HEK293T (cell line): Measurements from ENCODE around the gene CAPZA1.

Source experiments
- CTCF ChIA-PET: fragments of 350-600 bp; formaldehyde crosslinking; extraction: SDS; loops from one replicate; lab custom pipeline; 2021; ENCODE audit warnings: antibody characterized with exemption, inconsistent platforms; lab: Yijun Ruan, JAX
- POLR2A ChIA-PET: fragments of 350-600 bp; formaldehyde crosslinking; extraction: SDS; loops from one replicate; lab custom pipeline; 2020; ENCODE audit warnings: antibody characterized with exemption, inconsistent platforms; lab: Yijun Ruan, JAX
- DNase-seq: peaks from one replicate; pipeline ENCODE4 v3.0.0; 2012; ENCODE audit warnings: mixed read lengths; ENCODE audit errors: extremely low spot score
- ARNT ChIP-seq: fragments of 450-650 bp; IDR thresholded peaks from 2 replicates; pipeline ENCODE4 v1.6.1; 2017; ENCODE audit warnings: mild to moderate bottlenecking
- BHLHE40 ChIP-seq: fragments of 450-650 bp; IDR thresholded peaks from 2 replicates; pipeline ENCODE4 v1.6.1; 2016; ENCODE audit warnings: mild to moderate bottlenecking, moderate library complexity, borderline replicate concordance
- CTBP1 ChIP-seq: fragments of 450-650 bp; IDR thresholded peaks from 2 replicates; pipeline ENCODE4 v1.6.1; 2016; ENCODE audit warnings: borderline replicate concordance
- ELF4 ChIP-seq: fragments of 450-650 bp; IDR thresholded peaks from 2 replicates; pipeline ENCODE4 v1.6.1; 2017; ENCODE audit warnings: antibody characterized with exemption
- FOXA1 ChIP-seq: fragments of 450-650 bp; IDR thresholded peaks from 2 replicates; pipeline ENCODE4 v1.6.1; 2016; ENCODE audit warnings: mild to moderate bottlenecking
- FOXK2 ChIP-seq: fragments of 450-650 bp; IDR thresholded peaks from 2 replicates; pipeline ENCODE4 v1.6.1; 2016; ENCODE audit warnings: mild to moderate bottlenecking
- FOXM1 ChIP-seq: fragments of 450-650 bp; IDR thresholded peaks from 2 replicates; pipeline ENCODE4 v1.6.1; 2017; ENCODE audit warnings: mild to moderate bottlenecking, borderline replicate concordance
- HDGF ChIP-seq: fragments of 450-650 bp; IDR thresholded peaks from 2 replicates; pipeline ENCODE4 v1.6.1; 2017; ENCODE audit warnings: antibody characterized with exemption, borderline replicate concordance
- L3MBTL2 ChIP-seq: fragments of 450-650 bp; conservative IDR thresholded peaks from 2 replicates; pipeline ENCODE4 v1.6.1; 2016; ENCODE audit warnings: mild to moderate bottlenecking
- LEF1 ChIP-seq: fragments of 450-650 bp; IDR thresholded peaks from 2 replicates; pipeline ENCODE4 v1.6.1; 2017; ENCODE audit warnings: mild to moderate bottlenecking, borderline replicate concordance
- NFRKB ChIP-seq: fragments of 450-650 bp; IDR thresholded peaks from 2 replicates; pipeline ENCODE4 v1.6.1; 2016; ENCODE audit warnings: mild to moderate bottlenecking, moderate library complexity
- SP1 ChIP-seq: fragments of 450-650 bp; IDR thresholded peaks from 2 replicates; pipeline ENCODE4 v1.6.1; 2017
- SUZ12 ChIP-seq: fragments of 450-650 bp; IDR thresholded peaks from 2 replicates; pipeline ENCODE4 v1.6.1; 2016; ENCODE audit warnings: mild to moderate bottlenecking
- TARDBP ChIP-seq: fragments of 450-650 bp; IDR thresholded peaks from 2 replicates; pipeline ENCODE4 v1.6.1; 2016
- ZNF384 ChIP-seq: fragments of 450-650 bp; IDR thresholded peaks from 2 replicates; pipeline ENCODE4 v1.6.1; 2016
- TF ChIP-seq, protein P1 (sequence below): fragments of 450-650 bp; IDR thresholded peaks from 2 replicates; pipeline ENCODE4 v1.6.1; 2016

CAPZA1 gene

DNA sequence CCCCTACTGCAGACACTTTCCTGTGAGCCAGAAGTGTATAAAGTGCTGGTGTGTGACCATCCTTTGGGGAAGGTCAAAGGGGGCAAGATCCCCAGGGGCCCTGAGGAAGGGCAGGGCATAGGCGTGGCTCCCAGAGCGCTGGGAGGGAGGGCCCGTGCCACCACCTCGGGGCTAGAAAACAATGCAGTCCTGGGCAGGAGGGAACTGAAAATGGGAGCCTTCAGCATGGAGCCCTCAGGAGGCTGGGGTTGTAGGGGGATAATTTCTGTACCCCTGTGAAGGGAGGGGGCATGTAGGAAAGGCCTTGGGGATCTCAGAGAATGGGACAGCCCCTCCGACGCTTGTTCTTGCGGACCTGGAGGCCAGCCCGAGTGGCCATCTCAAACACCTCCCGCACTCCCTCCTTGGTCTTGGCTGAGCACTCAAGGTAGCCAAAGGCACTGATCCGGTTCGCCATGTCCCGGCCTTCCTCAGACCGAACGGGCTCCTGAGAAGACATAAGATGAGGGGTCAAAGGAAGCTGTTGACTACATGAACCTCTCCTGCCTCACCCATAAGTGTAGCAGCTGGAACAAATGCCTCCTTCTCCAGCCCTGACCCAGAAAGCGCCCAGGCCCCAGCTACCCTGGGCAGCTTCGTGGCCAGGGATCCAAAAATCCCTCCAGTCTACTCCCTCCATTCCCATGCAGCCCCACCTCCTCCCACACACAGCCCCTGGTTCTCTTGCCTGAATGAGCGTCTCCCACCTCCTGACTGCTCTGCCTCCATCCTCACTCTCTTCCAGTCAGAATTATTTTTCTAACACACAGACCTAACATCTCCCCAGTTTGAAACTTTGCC lies 81.8 kb downstream of the CAPZA1 start:
- CTCF ChIA-PET: interaction anchor here (0.6 kb wide), 1 partner anchor 229 kb away, joined by 3 read pairs; no protein-coding TSS in a partner anchor
- DNase-seq: no peak
- TF ChIP-seq, protein P1, sequence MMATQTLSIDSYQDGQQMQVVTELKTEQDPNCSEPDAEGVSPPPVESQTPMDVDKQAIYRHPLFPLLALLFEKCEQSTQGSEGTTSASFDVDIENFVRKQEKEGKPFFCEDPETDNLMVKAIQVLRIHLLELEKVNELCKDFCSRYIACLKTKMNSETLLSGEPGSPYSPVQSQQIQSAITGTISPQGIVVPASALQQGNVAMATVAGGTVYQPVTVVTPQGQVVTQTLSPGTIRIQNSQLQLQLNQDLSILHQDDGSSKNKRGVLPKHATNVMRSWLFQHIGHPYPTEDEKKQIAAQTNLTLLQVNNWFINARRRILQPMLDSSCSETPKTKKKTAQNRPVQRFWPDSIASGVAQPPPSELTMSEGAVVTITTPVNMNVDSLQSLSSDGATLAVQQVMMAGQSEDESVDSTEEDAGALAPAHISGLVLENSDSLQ: no peak
- TF ChIP-seq LEF1 (no peak), ARNT (no peak), SUZ12 (no peak), ELF4 (no peak), FOXK2 (no peak), L3MBTL2 (no peak), TARDBP (no peak), BHLHE40 (no peak), HDGF (no peak), FOXM1 (no peak), NFRKB (no peak)
- POLR2A ChIA-PET: interaction anchor here (1.2 to 5.6 kb wide), 4 partner anchors 27 to 255 kb away, joined by 3 to 67 read pairs (median 14); partner anchors contain the start of genes MOV10, SLC16A1 and ST7L

GRCh38 chr1:112702067-112702395 lies 82.4 kb downstream of the CAPZA1 start:
- no peak for DNase-seq
- CTCF ChIA-PET: interaction anchor here (0.6 to 1.7 kb wide), 2 partner anchors 13 to 229 kb away, joined by 3 to 7 read pairs; partner anchors contain the start of gene PPM1J
- TF ChIP-seq BHLHE40 (no peak), ELF4 (no peak), FOXA1 (no peak), TARDBP (no peak), ZNF384 (no peak), LEF1 (no peak), FOXK2 (no peak), SP1 (no peak), L3MBTL2 (no peak), NFRKB (no peak)
- POLR2A ChIA-PET: interaction anchor here (1.2 to 5.6 kb wide), 4 partner anchors 8 to 83 kb away, joined by 3 to 67 read pairs (median 13); partner anchors contain the start of genes MOV10 and ST7L

DNA sequence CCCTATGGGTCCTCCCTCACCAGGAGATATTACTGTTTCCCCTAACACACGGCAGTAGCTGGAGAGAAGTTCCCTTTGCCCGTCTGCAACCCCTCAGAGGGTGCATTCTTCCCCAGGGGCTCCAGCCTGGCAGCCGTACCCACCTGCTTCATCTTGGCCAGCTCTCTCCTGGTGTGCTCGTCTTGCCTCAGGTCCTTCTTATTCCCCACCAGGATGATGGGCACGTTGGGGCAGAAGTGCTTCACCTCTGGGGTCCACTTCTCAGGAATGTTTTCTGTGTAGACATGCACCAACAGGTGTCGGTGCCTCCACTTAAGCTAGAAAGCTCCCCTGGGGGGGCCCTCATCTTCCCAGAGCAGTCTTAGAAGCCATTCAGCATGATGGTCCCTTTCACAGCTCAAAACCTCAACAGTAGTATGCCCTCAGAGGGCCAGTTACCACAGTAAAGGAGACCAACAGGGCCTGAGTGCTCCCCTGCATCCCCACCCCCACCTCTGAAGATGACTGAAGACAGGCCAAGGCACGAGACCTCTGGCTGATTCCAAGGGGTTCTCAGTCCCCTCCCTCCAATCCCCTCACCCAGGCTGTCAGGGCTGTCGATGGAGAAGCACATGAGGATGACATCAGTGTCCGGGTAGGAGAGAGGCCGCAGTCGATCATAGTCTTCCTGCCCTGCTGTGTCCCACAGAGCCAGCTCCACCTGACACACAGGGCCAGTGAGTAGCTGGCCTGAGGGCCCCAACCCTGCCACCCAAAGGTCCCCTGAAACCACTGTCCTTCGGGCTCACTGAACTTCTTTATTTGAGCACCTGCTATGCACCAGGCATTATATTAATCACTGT lies 83.0 kb downstream of the CAPZA1 start:
- no peak for DNase-seq
- ChIA-PET POLR2A (interaction anchor here (1.0 to 5.6 kb wide), 4 partner anchors 9 to 292 kb away, joined by 3 to 67 read pairs (median 13); partner anchors contain the start of genes MOV10 and ST7L), CTCF (interaction anchor here (0.6 to 1.7 kb wide), 2 partner anchors 12 to 230 kb away, joined by 3 to 7 read pairs; partner anchors contain the start of gene PPM1J)
- TF ChIP-seq SP1: no peak
- TF ChIP-seq FOXM1: no peak
- TF ChIP-seq FOXA1: no peak
- TF ChIP-seq ARNT: no peak
- TF ChIP-seq NFRKB: no peak
- TF ChIP-seq SUZ12: no peak
- no peak for TF ChIP-seq HDGF
- no peak for TF ChIP-seq BHLHE40
- TF ChIP-seq ELF4: no peak
- TF ChIP-seq L3MBTL2: no peak
- no peak for TF ChIP-seq ZNF384
- TF ChIP-seq, protein P1: no peak

- POLR2A ChIA-PET: interaction anchor here (1.0 to 5.6 kb wide), 4 partner anchors 29 to 293 kb away, joined by 3 to 67 read pairs (median 12); partner anchors contain the start of genes MOV10 and ST7L
- no peak for TF ChIP-seq SUZ12
- no peak for TF ChIP-seq NFRKB
- TF ChIP-seq FOXK2: no peak
- no peak for TF ChIP-seq HDGF
- TF ChIP-seq, protein P1: no peak
- TF ChIP-seq SP1: no peak
- no peak for TF ChIP-seq TARDBP
- TF ChIP-seq BHLHE40: no peak
- no peak for TF ChIP-seq ELF4
- no peak for TF ChIP-seq LEF1
- no peak for DNase-seq
- CTCF ChIA-PET: interaction anchor here (1.5 to 1.7 kb wide), 2 partner anchors 11 to 202 kb away, joined by 7 read pairs; partner anchors contain the start of gene PPM1J
Measured at GRCh38 chr1:112703706-112704105, 84.1 kb downstream of the CAPZA1 start.

- no peak for DNase-seq
- CTCF ChIA-PET: interaction anchor here (0.6 to 1.5 kb wide), 3 partner anchors 80 to 368 kb away, joined by 4 to 7 read pairs (median 4); partner anchors contain the start of gene LRIG2
Measured at GRCh38 chr1:112704391-112704933, 84.8 kb downstream of the CAPZA1 start.

More at GRCh38 chr1:112704391-112704933, 84.8 kb downstream of the CAPZA1 start:
- TF ChIP-seq TARDBP (no peak), CTBP1 (no peak), NFRKB (no peak), ELF4 (no peak), ARNT (no peak), SP1 (no peak), FOXK2 (no peak), L3MBTL2 (no peak), LEF1 (no peak), ZNF384 (no peak), FOXA1 (no peak), SUZ12 (no peak), BHLHE40 (no peak), FOXM1 (no peak), HDGF (no peak)
- TF ChIP-seq, protein P1: no peak
- POLR2A ChIA-PET: interaction anchor here (0.6 to 5.6 kb wide), 11 partner anchors 11 to 1181 kb away, joined by 3 to 67 read pairs (median 4); partner anchors contain the start of genes CTTNBP2NL, MOV10, PPM1J and ST7L
